ENCODE measurements around the gene SEMA4G.

SEMA4G gene

GRCh38 chr10:101007915-101008822 is 38.9 kb downstream of the SEMA4G start:
- DNase-seq, result no peak

- DNase-seq, result no peak
These were observed 39.6 kb downstream of the SEMA4G start for GRCh38 chr10:101008823-101009423.

- no peak for DNase-seq
These were observed 41.0 kb downstream of the SEMA4G start for GRCh38 chr10:101010329-101010728.

- no peak for DNase-seq
These were observed 42.5 kb downstream of the SEMA4G start for GRCh38 chr10:101011517-101012423.

GRCh38 chr10:101012525-101013364 is 43.4 kb downstream of the SEMA4G start:
- peak; percentile 82 for DNase-seq

GRCh38 chr10:101013365-101013825 is 44.1 kb downstream of the SEMA4G start:
- no peak for DNase-seq

- peak; percentile 74 for DNase-seq
These were observed 45.1 kb downstream of the SEMA4G start for GRCh38 chr10:101014230-101014884.

- DNase-seq, result peak; percentile 22
These were observed 45.8 kb downstream of the SEMA4G start for GRCh38 chr10:101014966-101015581.

- DNase-seq, result no peak
These were observed 46.3 kb downstream of the SEMA4G start for GRCh38 chr10:101015582-101015973.

GRCh38 chr10:101016814-101017213 is 47.5 kb downstream of the SEMA4G start:
- DNase-seq, result no peak

GRCh38 chr10:101018118-101018599 is 48.9 kb downstream of the SEMA4G start:
- no peak for DNase-seq

- peak; percentile 79 for DNase-seq
These were observed 49.5 kb downstream of the SEMA4G start for GRCh38 chr10:101018600-101019439.
